Measurements from ENCODE around the gene ABHD5. TPM values are rescaled to one million over a fixed set of nuclear protein-coding genes. Genes with fewer than 3 reads are reported as not detected.

Gene ABHD5
- total and polyA plus RNA-seq, 2 of the 13 experiments (the other 11 are each of a cell fraction or from before 2014, with no cell fraction given): 4.5 to 13.3 TPM

DNA sequence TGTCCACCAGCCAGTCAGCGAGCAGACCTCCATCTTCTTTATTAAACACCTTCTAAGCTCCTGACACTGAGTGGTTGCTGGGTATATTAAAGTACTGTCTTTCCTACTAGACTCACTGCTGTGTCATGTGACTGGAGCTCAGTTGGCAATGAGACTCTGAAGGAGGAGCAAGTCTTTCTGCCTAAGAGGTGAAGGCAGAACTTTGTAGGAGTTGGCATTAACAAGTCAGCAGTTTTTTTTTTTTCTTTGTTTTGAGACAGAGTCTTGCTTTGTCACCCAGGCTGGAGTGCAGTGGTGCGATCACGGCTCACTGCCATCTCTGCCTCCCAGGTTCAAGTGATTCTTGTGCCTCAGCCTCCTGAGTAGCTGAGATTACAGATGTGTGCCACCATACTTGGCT is 62.2 kb downstream of the ABHD5 start (continued):
- TF ChIP-seq, protein P1, sequence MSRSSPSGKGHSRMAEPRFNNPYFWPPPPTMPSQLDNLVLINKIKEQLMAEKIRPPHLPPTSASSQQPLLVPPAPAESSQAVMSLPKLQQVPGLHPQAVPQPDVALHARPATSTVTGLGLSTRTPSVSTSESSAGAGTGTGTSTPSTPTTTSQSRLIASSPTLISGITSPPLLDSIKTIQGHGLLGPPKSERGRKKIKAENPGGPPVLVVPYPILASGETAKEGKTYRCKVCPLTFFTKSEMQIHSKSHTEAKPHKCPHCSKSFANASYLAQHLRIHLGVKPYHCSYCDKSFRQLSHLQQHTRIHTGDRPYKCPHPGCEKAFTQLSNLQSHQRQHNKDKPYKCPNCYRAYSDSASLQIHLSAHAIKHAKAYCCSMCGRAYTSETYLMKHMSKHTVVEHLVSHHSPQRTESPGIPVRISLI (CRISPR knock-in tag; IDR thresholded peaks at IDR 0.05; ENCODE audit: borderline replicate concordance): no peak

DNA sequence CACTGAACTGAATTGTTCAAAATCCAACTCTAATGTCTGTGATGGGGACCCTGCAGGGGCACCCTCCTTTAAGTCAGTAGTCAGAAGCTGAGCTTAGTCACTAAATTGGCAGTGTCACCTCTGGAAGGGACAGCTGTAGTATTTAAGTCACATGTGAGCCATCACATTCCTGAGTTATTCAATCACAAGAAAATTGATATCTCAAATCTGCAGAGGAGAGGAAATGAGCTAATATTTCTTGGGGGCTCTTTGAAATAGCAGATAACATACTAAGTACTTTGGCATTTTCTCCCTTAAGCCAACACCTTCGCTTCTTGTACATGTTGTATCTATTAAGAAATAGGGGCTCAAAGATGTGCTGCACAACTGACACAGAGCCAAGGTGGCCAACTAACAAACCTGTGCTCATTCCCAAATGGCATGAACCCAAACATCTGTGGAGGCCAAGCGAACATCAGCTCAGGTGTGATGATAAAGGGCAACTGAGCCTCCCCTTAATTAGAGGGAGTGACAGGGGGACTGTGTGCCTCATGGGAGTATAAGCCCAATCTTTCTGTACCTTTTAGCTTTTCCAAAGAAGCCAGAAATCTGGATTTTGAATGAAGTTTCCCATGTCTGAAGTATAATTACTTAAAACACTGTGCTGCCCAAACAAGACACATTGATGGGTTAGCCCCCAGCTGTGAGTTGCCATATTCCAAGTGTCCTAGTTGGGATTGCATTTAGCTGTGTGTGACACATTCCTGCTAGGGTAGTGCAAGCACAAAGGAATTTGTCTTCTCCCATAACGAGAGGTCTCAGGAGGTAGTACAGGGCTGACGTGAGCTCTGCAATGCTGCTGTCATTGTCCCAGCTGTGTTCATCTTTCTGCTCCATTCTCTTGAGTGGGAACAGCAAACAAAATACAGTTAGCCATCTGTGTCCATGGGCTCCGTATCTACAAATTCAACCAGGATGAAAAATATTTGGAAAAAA is 63.3 kb downstream of the ABHD5 start:
- no peaks in the 10 kb centered on the region for H3K9me3 ChIP-seq (ENCODE audit: low read length)
- BruUV-seq (replicated peaks): no TSS peak
- no peak for ATAC-seq
- FAIRE-seq: no peak
- H3K4me3 ChIP-seq (replicated peaks in 1 of 3; ENCODE audit: insufficient read depth in 1 of 3, low read depth in 2 of 3, low read length in 3 of 3): no peak overlapping the region
- H3K27me3 ChIP-seq (ENCODE audit: control insufficient read depth in 1 of 2, insufficient read depth in 2 of 2, low read length in 2 of 2): no peaks in the 10 kb centered on the region; a peak in 2 of 5 replicates
- H3K36me3 ChIP-seq (replicated peaks in 1 of 2; ENCODE audit: control insufficient read depth in 1 of 2, insufficient read depth in 2 of 2, low read length in 2 of 2): no peaks in the 10 kb centered on the region
- ChIA-PET CTCF (ENCODE audit: low intra/inter-chr PET ratio, low total read pairs) (no interaction called here), POLR2A (no interaction called here)
- H3K4me2 ChIP-seq (ENCODE audit: low read depth, low read length): no peak overlapping the region
- H3K27ac ChIP-seq (ENCODE audit: extremely low read length, insufficient read depth, low read length): no peak overlapping the region
- DNase-seq (ENCODE audit: low spot score): no peak
- 10% methylated on average over 5 of the region's 5 CpGs for WGBS (ENCODE audit: low lambda C conversion rate)
- no peaks in the 10 kb centered on the region for H4K20me1 ChIP-seq (ENCODE audit: insufficient read depth, low read length)
- peaks cover 14% of the 10 kb centered on the region; the same call in 1 of the 2 replicates for H3K4me1 ChIP-seq (ENCODE audit: insufficient read depth, low read length)
- H3K9ac ChIP-seq (ENCODE audit: insufficient read depth, low read depth, low read length): no peak overlapping the region
- intact Hi-C loops (cut with micrococcal nuclease; ENCODE audit: unreplicated experiment) (no loop called here), in situ Hi-C loops (cut with HindIII; ENCODE audit: extremely low pct_ligation_motif_present, low pct_unique_long_range_greater_than_20kb) (no loop called here)
- H2AFZ ChIP-seq (ENCODE audit: low read length): no peak overlapping the region
- no peaks in the 10 kb centered on the region for H3K79me2 ChIP-seq (ENCODE audit: insufficient read depth, low read length)
- TF ChIP-seq ZNF703 (CRISPR knock-in tag; IDR thresholded peaks at IDR 0.05; ENCODE audit: borderline replicate concordance): no peak
- TF ChIP-seq STAT5B (CRISPR knock-in tag; IDR thresholded peaks at IDR 0.05): no peak
- TF ChIP-seq RNF2 (conservative IDR thresholded peaks at IDR 0.05; ENCODE audit: low read depth): no peak
- TF ChIP-seq ZNF720 (CRISPR knock-in tag; IDR thresholded peaks at IDR 0.05): no peak
- TF ChIP-seq ZNF253 (CRISPR knock-in tag; IDR thresholded peaks at IDR 0.05; ENCODE audit: borderline replicate concordance): no peak
- no peak for TF ChIP-seq ZFY (CRISPR knock-in tag; IDR thresholded peaks at IDR 0.05)
- no peak for TF ChIP-seq SOX5 (CRISPR knock-in tag; IDR thresholded peaks at IDR 0.05; ENCODE audit: borderline replicate concordance)
- TF ChIP-seq ZMYM2 (CRISPR knock-in tag; IDR thresholded peaks at IDR 0.05): no peak
- TF ChIP-seq ATM (IDR thresholded peaks at IDR 0.05; ENCODE audit: borderline replicate concordance): no peak
- no peak for TF ChIP-seq KMT2B (CRISPR knock-in tag; IDR thresholded peaks at IDR 0.05)
- TF ChIP-seq, protein P2, sequence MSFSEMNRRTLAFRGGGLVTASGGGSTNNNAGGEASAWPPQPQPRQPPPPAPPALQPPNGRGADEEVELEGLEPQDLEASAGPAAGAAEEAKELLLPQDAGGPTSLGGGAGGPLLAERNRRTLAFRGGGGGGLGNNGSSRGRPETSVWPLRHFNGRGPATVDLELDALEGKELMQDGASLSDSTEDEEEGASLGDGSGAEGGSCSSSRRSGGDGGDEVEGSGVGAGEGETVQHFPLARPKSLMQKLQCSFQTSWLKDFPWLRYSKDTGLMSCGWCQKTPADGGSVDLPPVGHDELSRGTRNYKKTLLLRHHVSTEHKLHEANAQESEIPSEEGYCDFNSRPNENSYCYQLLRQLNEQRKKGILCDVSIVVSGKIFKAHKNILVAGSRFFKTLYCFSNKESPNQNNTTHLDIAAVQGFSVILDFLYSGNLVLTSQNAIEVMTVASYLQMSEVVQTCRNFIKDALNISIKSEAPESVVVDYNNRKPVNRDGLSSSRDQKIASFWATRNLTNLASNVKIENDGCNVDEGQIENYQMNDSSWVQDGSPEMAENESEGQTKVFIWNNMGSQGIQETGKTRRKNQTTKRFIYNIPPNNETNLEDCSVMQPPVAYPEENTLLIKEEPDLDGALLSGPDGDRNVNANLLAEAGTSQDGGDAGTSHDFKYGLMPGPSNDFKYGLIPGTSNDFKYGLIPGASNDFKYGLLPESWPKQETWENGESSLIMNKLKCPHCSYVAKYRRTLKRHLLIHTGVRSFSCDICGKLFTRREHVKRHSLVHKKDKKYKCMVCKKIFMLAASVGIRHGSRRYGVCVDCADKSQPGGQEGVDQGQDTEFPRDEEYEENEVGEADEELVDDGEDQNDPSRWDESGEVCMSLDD (CRISPR knock-in tag; IDR thresholded peaks at IDR 0.05; ENCODE audit: borderline replicate concordance): no peak
- no peak for TF ChIP-seq ZFYVE20 (CRISPR knock-in tag; IDR thresholded peaks at IDR 0.05; ENCODE audit: borderline replicate concordance, low read depth)
- no peak for TF ChIP-seq MED8 (CRISPR knock-in tag; IDR thresholded peaks at IDR 0.05; ENCODE audit: insufficient replicate concordance)
- TF ChIP-seq ZNF260 (CRISPR knock-in tag; IDR thresholded peaks at IDR 0.05; ENCODE audit: borderline replicate concordance, low read depth): no peak
- no peak for TF ChIP-seq CBX5 (CRISPR knock-in tag; IDR thresholded peaks at IDR 0.05; ENCODE audit: borderline replicate concordance)
- no peak for TF ChIP-seq ZNF724P (CRISPR knock-in tag; IDR thresholded peaks at IDR 0.05; ENCODE audit: borderline replicate concordance)
- TF ChIP-seq, protein P3, sequence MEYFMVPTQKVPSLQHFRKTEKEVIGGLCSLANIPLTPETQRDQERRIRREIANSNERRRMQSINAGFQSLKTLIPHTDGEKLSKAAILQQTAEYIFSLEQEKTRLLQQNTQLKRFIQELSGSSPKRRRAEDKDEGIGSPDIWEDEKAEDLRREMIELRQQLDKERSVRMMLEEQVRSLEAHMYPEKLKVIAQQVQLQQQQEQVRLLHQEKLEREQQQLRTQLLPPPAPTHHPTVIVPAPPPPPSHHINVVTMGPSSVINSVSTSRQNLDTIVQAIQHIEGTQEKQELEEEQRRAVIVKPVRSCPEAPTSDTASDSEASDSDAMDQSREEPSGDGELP (IDR thresholded peaks at IDR 0.05; ENCODE audit: borderline replicate concordance, low read depth): no peak

Measured in HepG2 (cell line).